ENCODE results near the gene ZNF407.

Gene ZNF407

GRCh38 chr18:74990563-74991081, 393.0 kb downstream of the ZNF407 start:
- TF ChIP-seq Cebpa-rat (IDR thresholded peaks at IDR 0.05): peak in 1 of 11 experiments; percentile 15; a peak in 1 of 22 replicates
- Histone ChIP-seq H4K20me1 (no peaks in the 10 kb centered on the region), H3K36me3 (0 out of 22 replicates have a peak, but pooled peaks cover 0 to 3% (median 0%) of the 10 kb centered on the region in 11 experiments), H3K9me3 (replicated peaks in 1 of 11) (no peaks in the 10 kb centered on the region), H3K4me3 (peak overlapping the region in 3 of 10 experiments; percentile 7 to 35 (median 25); a peak in 4 of 20 replicates), H3K9ac (peak overlapping the region in 6 of 11 experiments; percentile 11 to 63 (median 52); a peak in 9 of 22 replicates), H3K27ac (peak overlapping the region in 8 of 11 experiments; percentile 27 to 79 (median 74); a peak in 16 of 22 replicates), H3K27me3 (no peaks in the 10 kb centered on the region), H3K4me2 (peak overlapping the region in 8 of 11 experiments; percentile 5 to 85 (median 68); a peak in 14 of 22 replicates), H3K4me1 (peaks cover 10 to 72% (median 38%) of the 10 kb centered on the region in 10 experiments; a peak in 19 of 20 replicates)

GRCh38 chr18:74994502-74995418, 397.1 kb downstream of the ZNF407 start:
- peak overlapping the region in 10 of 11 experiments; percentile 17 to 86 (median 58); a peak in 20 of 22 replicates for H3K4me2 ChIP-seq

GRCh38 chr18:74995419-74995736, 397.7 kb downstream of the ZNF407 start:
- peaks cover 0 to 5% (median 0%) of the 10 kb centered on the region in 11 experiments; a peak in 2 of 22 replicates for H3K9me3 ChIP-seq (replicated peaks in 1 of 11)
- H3K4me1 ChIP-seq: peaks cover 10 to 68% (median 27%) of the 10 kb centered on the region in 10 experiments; a peak in 19 of 20 replicates
- H3K36me3 ChIP-seq: peaks cover 0 to 13% (median 4%) of the 10 kb centered on the region in 11 experiments; a peak in 8 of 22 replicates
- no peaks in the 10 kb centered on the region for H4K20me1 ChIP-seq
- peak overlapping the region in 8 of 11 experiments; percentile 41 to 74 (median 59); a peak in 16 of 22 replicates for H3K27ac ChIP-seq
- H3K27me3 ChIP-seq: no peaks in the 10 kb centered on the region
- H3K4me2 ChIP-seq: peak overlapping the region in 9 of 11 experiments; percentile 45 to 86 (median 63); a peak in 18 of 22 replicates
- peak overlapping the region in 6 of 11 experiments; percentile 4 to 61 (median 40); a peak in 7 of 22 replicates for H3K9ac ChIP-seq
- H3K4me3 ChIP-seq: 0 out of 20 replicates have a peak overlapping the region, but pooled peaks of 1 of the 10 experiments have one; percentile 25
- no peak for TF ChIP-seq Cebpa-rat (IDR thresholded peaks at IDR 0.05)

More at GRCh38 chr18:74994502-74995418, 397.1 kb downstream of the ZNF407 start:
- Histone ChIP-seq H4K20me1 (no peaks in the 10 kb centered on the region), H3K4me1 (peaks cover 10 to 73% (median 33%) of the 10 kb centered on the region in 10 experiments; a peak in 19 of 20 replicates), H3K27me3 (no peaks in the 10 kb centered on the region), H3K9ac (peak overlapping the region in 6 of 11 experiments; percentile 5 to 61 (median 40); a peak in 8 of 22 replicates), H3K36me3 (peaks cover 0 to 13% (median 4%) of the 10 kb centered on the region in 11 experiments; a peak in 8 of 22 replicates), H3K27ac (peak overlapping the region in 8 of 11 experiments; percentile 41 to 74 (median 59); a peak in 17 of 22 replicates), H3K4me3 (peak overlapping the region in 1 of 10 experiments; percentile 25; a peak in 1 of 20 replicates), H3K9me3 (replicated peaks in 1 of 11) (peaks cover 0 to 5% (median 0%) of the 10 kb centered on the region in 11 experiments; a peak in 2 of 22 replicates)
- TF ChIP-seq Cebpa-rat (IDR thresholded peaks at IDR 0.05): no peak

GRCh38 chr18:74996055-74996454, 398.4 kb downstream of the ZNF407 start:
- Histone ChIP-seq H3K9ac (no peak overlapping the region), H3K27ac (peak overlapping the region in 3 of 11 experiments; percentile 52 to 74 (median 67); a peak in 4 of 22 replicates), H3K4me1 (peaks cover 10 to 63% (median 21%) of the 10 kb centered on the region in 10 experiments; a peak in 19 of 20 replicates), H4K20me1 (no peaks in the 10 kb centered on the region), H3K27me3 (no peaks in the 10 kb centered on the region), H3K9me3 (replicated peaks in 1 of 11) (peaks cover 0 to 5% (median 0%) of the 10 kb centered on the region in 11 experiments; a peak in 2 of 22 replicates), H3K4me3 (no peak overlapping the region), H3K4me2 (peak overlapping the region in 3 of 11 experiments; percentile 80 to 86 (median 84); a peak in 6 of 22 replicates), H3K36me3 (peaks cover 0 to 13% (median 4%) of the 10 kb centered on the region in 11 experiments; a peak in 8 of 22 replicates)
- TF ChIP-seq Cebpa-rat (IDR thresholded peaks at IDR 0.05): no peak

- Histone ChIP-seq H3K4me3 (no peak overlapping the region), H3K36me3 (peaks cover 0 to 13% (median 4%) of the 10 kb centered on the region in 11 experiments; a peak in 8 of 22 replicates), H3K27me3 (no peaks in the 10 kb centered on the region), H3K9me3 (replicated peaks in 1 of 11) (peaks cover 0 to 5% (median 0%) of the 10 kb centered on the region in 11 experiments; a peak in 2 of 22 replicates), H3K27ac (no peak overlapping the region), H3K4me1 (peaks cover 14 to 58% (median 22%) of the 10 kb centered on the region in 10 experiments), H4K20me1 (no peaks in the 10 kb centered on the region), H3K9ac (no peak overlapping the region; a peak in 1 of 22 replicates), H3K4me2 (no peak overlapping the region; a peak in 1 of 22 replicates)
- no peak for TF ChIP-seq Cebpa-rat (IDR thresholded peaks at IDR 0.05)
Observed at GRCh38 chr18:74996996-74997395, 399.3 kb downstream of the ZNF407 start.

- no peak overlapping the region for H3K27ac ChIP-seq
- no peaks in the 10 kb centered on the region for H4K20me1 ChIP-seq
- no peak overlapping the region for H3K9ac ChIP-seq
- TF ChIP-seq Cebpa-rat (IDR thresholded peaks at IDR 0.05): no peak
- no peak overlapping the region for H3K4me2 ChIP-seq
- H3K4me3 ChIP-seq: no peak overlapping the region
- H3K27me3 ChIP-seq: no peaks in the 10 kb centered on the region
- H3K9me3 ChIP-seq (replicated peaks in 1 of 11): peaks cover 0 to 5% (median 0%) of the 10 kb centered on the region in 11 experiments; a peak in 2 of 22 replicates
- peaks cover 0 to 25% (median 4%) of the 10 kb centered on the region in 11 experiments; a peak in 8 of 22 replicates for H3K36me3 ChIP-seq
- peaks cover 6 to 39% (median 19%) of the 10 kb centered on the region in 10 experiments; a peak in 17 of 20 replicates for H3K4me1 ChIP-seq
Observed at GRCh38 chr18:75000920-75001319, 403.2 kb downstream of the ZNF407 start.

GRCh38 chr18:75003039-75003438, 405.4 kb downstream of the ZNF407 start:
- peaks cover 4 to 26% (median 19%) of the 10 kb centered on the region in 10 experiments; a peak in 15 of 20 replicates for H3K4me1 ChIP-seq
- no peaks in the 10 kb centered on the region for H3K27me3 ChIP-seq
- no peak overlapping the region for H3K4me3 ChIP-seq
- H3K27ac ChIP-seq: peak overlapping the region in 3 of 11 experiments; percentile 2 to 43 (median 5); a peak in 2 of 22 replicates
- H3K9ac ChIP-seq: no peak overlapping the region
- H3K9me3 ChIP-seq (replicated peaks in 1 of 11): peaks cover 0 to 3% (median 0%) of the 10 kb centered on the region in 11 experiments; a peak in 2 of 22 replicates
- no peaks in the 10 kb centered on the region for H4K20me1 ChIP-seq
- TF ChIP-seq Cebpa-rat (IDR thresholded peaks at IDR 0.05): no peak
- H3K36me3 ChIP-seq: peaks cover 0 to 21% (median 2%) of the 10 kb centered on the region in 11 experiments; a peak in 10 of 22 replicates
- H3K4me2 ChIP-seq: peak overlapping the region in 4 of 11 experiments; percentile 25 to 44 (median 32); a peak in 7 of 22 replicates

Data from BLaER1 treated with 17β-estradiol and CSF1 and Interleukin-3, amounts not matched to agents 10 nM and 100 nM (cell line).